Mesodermal cell (in vitro differentiated cells): ENCODE measurements around the gene FSHR.

Experiments
- H3K27ac ChIP-seq: 2 replicates; pipeline ENCODE4 v1.7.0; 2013; ENCODE audit warnings: mild to moderate bottlenecking, low read depth, low read length, moderate library complexity; ENCODE audit not compliant: severe bottlenecking
- H3K36me3 ChIP-seq: 2 replicates; pipeline ENCODE4 v1.7.1; 2013; ENCODE audit warnings: mild to moderate bottlenecking, low read length, moderate library complexity; ENCODE audit not compliant: control insufficient read depth, insufficient read depth
- H3K4me1 ChIP-seq: one replicate; pipeline ENCODE4 v1.7.1; 2013; ENCODE audit warnings: mild to moderate bottlenecking, low read length; ENCODE audit not compliant: insufficient read depth, control insufficient read depth, poor library complexity, severe bottlenecking
- H3K4me3 ChIP-seq: 2 replicates; pipeline ENCODE4 v1.7.0; 2013; ENCODE audit warnings: low read length, control low read depth, mild to moderate bottlenecking; ENCODE audit not compliant: insufficient read depth, poor library complexity, severe bottlenecking; ENCODE audit errors: extremely low read depth
- H3K9me3 ChIP-seq: 2 replicates; pipeline ENCODE4 v1.7.1; 2013; ENCODE audit warnings: mild to moderate bottlenecking, low read length, moderate library complexity; ENCODE audit not compliant: control insufficient read depth
- WGBS, 2 experiments: methylation state at CpG; one replicate each; pipeline ENCODE4 v1.1.5; 2013; ENCODE audit warnings: missing lambda C conversion rate in 2 of 2; ENCODE audit not compliant: insufficient coverage in 2 of 2; 5-methylcytosine and 5-hydroxymethylcytosine counted together

Gene FSHR

DNA sequence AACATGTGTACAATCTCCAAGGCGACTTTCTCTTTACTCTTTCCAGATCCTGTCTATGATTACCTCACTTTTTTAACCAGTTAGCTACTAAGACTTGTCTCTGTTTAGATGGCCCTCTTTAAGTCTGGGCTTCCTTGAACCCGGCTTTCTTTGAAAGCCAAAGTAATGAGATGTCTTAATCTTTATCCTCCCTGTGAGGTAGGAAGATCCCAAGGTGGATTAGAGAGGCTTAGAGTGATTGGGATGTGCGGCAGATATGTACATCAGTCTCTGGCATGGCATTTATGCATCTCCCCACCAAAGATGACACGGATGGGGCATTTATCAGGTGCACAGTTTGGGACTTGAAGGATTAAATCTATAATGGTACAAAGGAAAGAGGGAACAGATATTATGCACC is 186.3 kb downstream of the FSHR start:
- no peaks in the 10 kb centered on the region for H3K9me3 ChIP-seq
- no peak overlapping the region for H3K27ac ChIP-seq
- no peak overlapping the region for H3K4me3 ChIP-seq
- H3K4me1 ChIP-seq: no peaks in the 10 kb centered on the region
- WGBS, 2 experiments: 67 to 92% methylated on average over 1 to 2 of the region's 4 CpGs
- no peaks in the 10 kb centered on the region for H3K36me3 ChIP-seq

DNA sequence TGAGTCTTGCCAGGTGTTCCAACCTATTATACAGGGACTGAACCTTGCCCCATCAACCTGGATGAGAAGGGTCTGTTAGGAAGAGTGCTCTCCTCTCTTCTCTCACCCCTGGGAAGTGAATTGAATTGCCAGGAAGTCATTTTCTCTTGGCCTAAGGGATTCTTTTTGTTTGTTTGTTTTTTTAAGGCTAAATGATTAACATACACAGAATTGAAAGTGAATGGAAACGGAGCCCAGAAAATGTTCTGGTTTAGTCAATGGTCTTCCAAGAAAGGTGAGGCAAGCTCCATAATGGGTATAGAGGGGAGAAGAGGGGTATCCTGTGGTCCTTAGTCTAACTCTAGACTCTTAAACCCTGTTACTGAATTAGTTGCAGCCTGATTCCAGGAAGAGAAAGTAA is 189.1 kb downstream of the FSHR start:
- 86% methylated on average over 1 of the region's 1 CpG; no CpG with 5 or more reads in 1 of the 2 experiments for WGBS, 2 experiments
- H3K27ac ChIP-seq: no peak overlapping the region
- H3K4me1 ChIP-seq: no peaks in the 10 kb centered on the region
- H3K36me3 ChIP-seq: no peaks in the 10 kb centered on the region
- no peaks in the 10 kb centered on the region for H3K9me3 ChIP-seq
- no peak overlapping the region for H3K4me3 ChIP-seq

DNA sequence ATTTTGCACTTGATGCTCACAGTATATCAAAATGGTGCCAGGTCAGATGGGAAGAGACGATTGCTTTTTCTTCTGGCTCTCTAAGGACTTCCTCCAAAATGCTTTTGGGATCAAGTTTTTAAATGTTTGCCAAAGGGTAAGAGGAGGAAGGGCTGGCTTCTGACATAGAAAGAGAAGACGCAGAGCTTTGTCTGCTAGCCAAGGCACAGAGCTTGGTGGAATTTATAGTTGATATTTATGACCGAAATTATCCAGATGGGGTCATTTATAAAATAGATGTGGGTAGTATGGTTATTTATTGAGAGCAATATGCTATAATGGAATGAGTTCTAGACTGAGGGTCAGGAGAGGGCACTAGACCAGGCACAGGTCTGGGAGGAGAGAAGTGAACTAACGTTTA is 193.3 kb downstream of the FSHR start:
- no peaks in the 10 kb centered on the region for H3K9me3 ChIP-seq
- H3K4me3 ChIP-seq: no peak overlapping the region
- H3K4me1 ChIP-seq: no peaks in the 10 kb centered on the region
- whole genome bisulfite sequencing, 2 experiments: 100% methylated on average over 3 of the region's 4 CpGs
- no peak overlapping the region for H3K27ac ChIP-seq
- no peaks in the 10 kb centered on the region for H3K36me3 ChIP-seq

DNA sequence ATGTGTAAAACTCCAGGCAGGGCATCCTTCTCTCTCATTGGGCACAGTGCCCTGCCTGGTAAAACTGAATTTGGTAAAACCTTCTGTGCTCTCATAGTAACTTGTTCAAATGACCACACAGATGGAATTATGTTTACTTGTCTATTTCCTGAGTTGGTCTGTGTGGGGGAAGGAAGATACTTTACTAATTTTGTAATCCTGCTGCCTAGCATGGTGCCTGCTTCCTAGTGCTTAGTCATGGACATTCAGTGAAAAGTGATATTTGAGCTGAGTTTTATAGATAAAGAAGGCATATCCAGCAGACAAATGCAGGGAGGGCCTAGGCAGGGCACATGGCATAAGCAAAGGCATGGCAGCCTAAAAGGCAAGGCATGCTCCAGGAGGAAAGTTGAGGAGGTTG is 199.4 kb downstream of the FSHR start:
- H3K4me1 ChIP-seq: no peaks in the 10 kb centered on the region
- no peak overlapping the region for H3K27ac ChIP-seq
- no peaks in the 10 kb centered on the region for H3K9me3 ChIP-seq
- H3K36me3 ChIP-seq: no peaks in the 10 kb centered on the region
- H3K4me3 ChIP-seq: no peak overlapping the region

DNA sequence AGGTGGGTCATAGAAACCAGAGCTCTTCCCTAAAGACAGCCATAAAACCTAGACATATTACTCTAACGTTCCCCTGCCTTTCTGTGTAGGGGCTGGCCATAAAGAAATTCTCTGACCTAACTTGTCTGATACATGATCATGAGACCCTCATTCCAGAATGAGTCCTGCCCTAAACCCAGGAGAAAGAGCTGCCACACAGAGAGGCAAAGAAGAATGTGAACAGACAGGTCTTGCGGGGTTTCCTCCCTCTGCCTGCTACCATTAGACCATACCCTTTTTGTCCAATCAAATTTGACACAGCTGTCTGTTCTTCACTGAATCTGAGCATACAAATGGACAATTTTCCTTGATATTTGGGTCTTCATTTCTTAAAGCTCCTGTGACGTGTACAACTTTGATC is 200.0 kb downstream of the FSHR start:
- WGBS, 2 experiments: 91 to 94% methylated on average over 2 to 3 of the region's 3 CpGs
- no peaks in the 10 kb centered on the region for H3K36me3 ChIP-seq
- H3K4me3 ChIP-seq: no peak overlapping the region
- no peaks in the 10 kb centered on the region for H3K4me1 ChIP-seq
- H3K27ac ChIP-seq: no peak overlapping the region
- no peaks in the 10 kb centered on the region for H3K9me3 ChIP-seq

DNA sequence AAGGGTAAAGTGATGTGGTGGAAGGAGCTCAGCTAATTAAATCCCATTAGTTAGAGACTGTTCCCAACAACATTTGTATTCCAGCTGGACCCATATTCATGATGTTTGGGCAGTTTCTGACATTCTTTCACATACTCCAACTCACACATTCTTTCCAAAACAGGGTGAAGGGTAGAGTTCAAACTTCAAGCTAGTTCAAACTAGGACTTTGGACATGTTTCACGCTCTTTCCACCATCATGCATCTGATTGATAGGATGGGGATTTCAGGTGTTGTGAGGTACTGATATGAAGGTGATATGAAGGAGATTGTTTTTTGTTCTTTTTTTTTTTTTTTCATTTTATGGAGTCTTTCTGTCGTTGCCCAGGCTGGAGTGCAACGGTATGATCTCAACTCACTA is 201.7 kb downstream of the FSHR start:
- Histone ChIP-seq H3K36me3 (no peaks in the 10 kb centered on the region), H3K4me3 (no peak overlapping the region), H3K27ac (peak overlapping the region; percentile 23), H3K9me3 (no peaks in the 10 kb centered on the region), H3K4me1 (no peaks in the 10 kb centered on the region)
- 70% methylated on average over 2 of the region's 3 CpGs; no CpG with 5 or more reads in 1 of the 2 experiments for WGBS, 2 experiments

DNA sequence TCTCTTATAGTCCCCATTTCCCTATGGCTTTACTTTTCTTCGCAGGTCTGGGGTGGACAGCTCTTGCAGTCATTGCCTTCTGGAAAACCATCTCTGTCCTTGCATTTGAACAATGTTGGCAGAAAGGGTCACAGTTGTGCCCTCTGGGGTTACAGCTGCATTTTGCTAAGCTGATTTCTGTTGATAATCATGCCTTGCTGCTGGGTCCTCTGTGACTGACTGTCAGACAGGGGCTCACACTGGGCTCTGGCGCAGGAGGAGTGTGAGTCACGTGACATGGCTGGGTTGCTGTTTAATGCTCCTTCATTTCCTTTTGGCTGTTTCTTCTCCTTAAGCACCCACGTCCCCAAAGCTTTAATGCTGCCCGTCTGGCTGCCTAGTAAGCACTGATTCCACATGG is 202.2 kb downstream of the FSHR start:
- no peaks in the 10 kb centered on the region for H3K4me1 ChIP-seq
- WGBS, 2 experiments: 69 to 78% methylated on average over 4 to 5 of the region's 5 CpGs
- no peak overlapping the region for H3K4me3 ChIP-seq

DNA sequence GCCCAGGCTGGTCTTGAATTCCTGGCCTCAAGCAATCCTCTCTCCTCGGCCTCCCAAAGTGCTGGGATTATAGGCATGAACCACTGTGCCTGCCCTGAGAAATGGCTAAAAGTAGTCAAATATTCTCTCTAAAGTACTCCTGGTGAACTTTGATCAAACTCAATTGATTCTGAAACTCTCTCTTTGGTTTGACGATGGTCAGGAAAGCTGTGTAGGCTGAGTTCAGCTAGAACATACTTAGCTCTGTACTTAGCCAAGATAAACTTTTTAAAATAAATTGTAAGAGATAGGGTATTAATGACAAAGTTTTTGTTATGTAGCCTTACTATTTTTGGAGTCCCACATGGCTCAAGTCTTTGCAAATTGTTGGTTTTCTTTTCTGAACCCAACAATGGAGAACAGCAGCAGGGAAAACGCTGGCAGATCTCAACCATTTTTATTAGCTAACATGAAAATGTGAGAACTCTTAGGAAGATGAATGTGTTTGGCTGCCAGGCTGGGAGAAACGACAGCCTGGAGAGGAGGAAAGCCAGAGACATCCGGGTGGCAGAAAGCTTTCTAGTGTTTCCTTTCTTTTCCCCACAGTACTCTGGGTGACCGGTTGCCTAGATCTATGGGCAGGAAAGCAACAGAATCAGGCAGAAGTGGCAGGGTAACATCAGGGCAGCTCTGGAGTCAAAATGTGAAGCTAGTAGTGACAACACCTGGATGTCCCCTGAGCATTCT is 205.8 kb downstream of the FSHR start:
- WGBS, 2 experiments: 92 to 100% methylated on average over 2 to 3 of the region's 6 CpGs
- no peak overlapping the region for H3K4me3 ChIP-seq
- H3K9me3 ChIP-seq: no peaks in the 10 kb centered on the region

More for the DNA sequence above, 202.2 kb downstream of the FSHR start:
- peak overlapping the region; percentile 23 for H3K27ac ChIP-seq
- no peaks in the 10 kb centered on the region for H3K9me3 ChIP-seq
- no peaks in the 10 kb centered on the region for H3K36me3 ChIP-seq

DNA sequence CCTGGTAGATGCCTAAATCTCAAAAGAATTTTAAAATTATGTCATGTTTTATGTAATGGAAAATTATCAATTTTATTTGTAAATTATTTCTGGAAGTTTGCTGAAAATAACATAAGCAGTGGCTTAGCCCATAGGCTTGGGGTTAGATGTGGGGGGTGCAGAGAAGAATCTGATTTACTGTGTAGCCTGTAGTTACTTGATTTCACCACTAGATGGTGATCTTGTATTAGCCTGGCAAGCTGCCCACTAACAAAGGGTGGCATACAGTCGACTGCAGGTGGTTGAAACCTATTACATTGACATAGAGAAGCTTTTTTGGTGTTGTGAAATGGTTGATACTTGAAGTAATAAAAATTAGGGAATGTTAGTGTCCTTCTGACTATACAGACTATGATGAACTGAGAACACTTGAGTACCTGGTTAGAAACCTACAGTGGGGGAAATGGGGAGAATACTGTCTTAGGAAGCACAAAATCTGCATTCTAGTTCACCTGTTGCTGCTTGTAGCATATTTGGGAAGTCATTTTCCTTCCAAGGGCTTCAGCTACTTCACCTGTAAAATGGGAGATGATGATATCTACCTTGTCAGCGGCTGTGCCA is 207.8 kb downstream of the FSHR start:
- no peak overlapping the region for H3K4me3 ChIP-seq
- H3K9me3 ChIP-seq: no peaks in the 10 kb centered on the region
- WGBS, 2 experiments: 0 to 60% methylated on average over 1 to 2 of the region's 2 CpGs
- no peak overlapping the region for H3K27ac ChIP-seq
- no peaks in the 10 kb centered on the region for H3K4me1 ChIP-seq
- H3K36me3 ChIP-seq: no peaks in the 10 kb centered on the region

More for the DNA sequence above, 205.8 kb downstream of the FSHR start:
- no peak overlapping the region for H3K27ac ChIP-seq
- no peaks in the 10 kb centered on the region for H3K4me1 ChIP-seq
- H3K36me3 ChIP-seq: no peaks in the 10 kb centered on the region

DNA sequence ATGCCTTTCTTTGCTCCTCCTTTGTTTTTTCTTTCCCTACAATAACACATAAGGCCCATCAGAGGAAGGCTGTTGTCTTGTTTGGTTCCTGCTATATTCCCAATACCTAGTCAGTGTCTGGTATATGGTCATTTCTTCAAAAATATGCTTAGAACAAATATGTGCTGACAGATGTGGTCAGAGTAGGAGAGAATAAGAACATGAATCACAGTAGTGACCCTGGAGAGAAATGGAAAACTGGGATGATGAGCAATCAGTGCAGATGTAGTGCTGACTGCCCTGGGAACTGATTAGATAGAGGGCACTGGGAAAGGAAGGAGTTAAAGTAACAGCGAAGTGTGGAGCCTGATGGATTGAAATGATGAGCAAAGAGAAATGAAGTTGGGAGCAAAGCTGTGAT is 209.4 kb downstream of the FSHR start:
- Histone ChIP-seq H3K27ac (no peak overlapping the region), H3K4me3 (no peak overlapping the region), H3K36me3 (no peaks in the 10 kb centered on the region), H3K4me1 (no peaks in the 10 kb centered on the region), H3K9me3 (no peaks in the 10 kb centered on the region)
- WGBS, 2 experiments: 95 to 100% methylated on average over 1 of the region's 1 CpG

DNA sequence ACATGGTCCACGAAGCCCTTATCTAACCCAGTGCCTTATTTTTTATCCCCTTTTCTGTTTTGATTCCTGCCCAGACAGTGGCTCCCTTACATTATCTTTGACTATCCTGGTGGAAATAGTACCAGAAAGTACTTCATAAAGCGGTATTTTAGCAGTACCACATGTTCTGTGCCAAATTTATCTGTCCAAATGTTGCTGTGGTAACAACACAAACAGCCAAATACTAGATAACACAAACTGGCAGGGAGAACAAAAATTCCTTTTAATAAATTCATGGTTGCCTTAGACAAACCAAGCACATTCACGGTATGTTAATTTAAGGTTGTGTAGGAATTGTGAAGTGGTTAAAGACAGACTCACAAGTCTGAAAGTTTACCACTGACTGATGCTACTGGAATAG is 210.9 kb downstream of the FSHR start:
- Histone ChIP-seq H3K27ac (no peak overlapping the region), H3K9me3 (no peaks in the 10 kb centered on the region), H3K4me3 (no peak overlapping the region), H3K4me1 (no peaks in the 10 kb centered on the region), H3K36me3 (no peaks in the 10 kb centered on the region)
- 94 to 100% methylated on average over 2 to 3 of the region's 3 CpGs for WGBS, 2 experiments
